NCI-H2196 (cell line): ENCODE measurements around the gene SLC7A5.
"Not testable (repeated sequence)": the region's sequence is repeated elsewhere in the genome, so short reads cannot be mapped to it uniquely, and the experiment has no call there.

Experiments used
- DNase-seq: peaks from one replicate; lab custom pipeline; 2025; ENCODE audit not compliant: unreplicated experiment; lab: John Stamatoyannopoulos, UW

The SLC7A5 gene

GRCh38 chr16:87823181-87823929 lies 46.0 kb downstream of the SLC7A5 start:
- no peak for DNase-seq

DNA sequence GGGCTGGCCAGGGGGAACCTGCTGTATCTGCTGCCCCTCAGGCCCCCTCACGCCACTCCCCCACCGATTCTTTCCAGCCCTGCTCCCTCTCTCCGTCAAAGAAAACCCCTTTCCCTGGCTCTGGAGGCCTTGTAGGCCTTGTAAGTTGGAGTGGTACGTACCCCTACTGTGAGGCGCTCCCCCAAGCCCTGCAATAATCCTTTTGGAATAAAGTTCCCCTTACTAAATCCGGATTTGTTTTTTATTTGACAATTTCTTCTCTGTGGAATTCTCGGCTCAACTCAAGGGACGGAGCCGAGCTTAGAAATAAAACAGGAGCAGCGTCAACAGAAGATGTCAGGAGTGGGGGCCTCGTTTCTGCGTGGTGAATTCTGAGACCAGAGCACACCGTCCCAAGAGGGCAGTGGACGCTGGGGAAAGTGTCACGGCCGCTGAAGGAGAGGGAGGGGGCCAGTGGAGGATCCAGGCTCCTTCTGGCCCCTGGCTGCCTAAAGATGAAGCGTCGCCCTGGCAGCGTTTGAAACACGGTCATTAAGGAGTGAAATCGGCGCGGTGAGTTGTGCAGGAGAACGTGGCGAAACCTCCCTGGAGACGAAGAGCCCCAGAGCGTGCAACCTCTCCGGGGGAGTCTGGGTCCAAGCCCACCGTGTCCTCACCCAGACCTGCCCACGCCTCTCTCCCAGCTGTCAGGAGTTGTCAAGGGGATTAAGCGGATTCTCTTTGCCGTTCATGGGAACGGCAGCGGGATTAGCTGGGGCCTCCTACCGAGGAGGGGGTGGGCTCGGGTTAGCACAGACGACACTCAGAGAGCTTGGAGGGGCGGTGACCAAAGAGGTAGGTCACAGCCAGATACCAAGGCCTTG lies 47.0 kb downstream of the SLC7A5 start:
- DNase-seq, result no peak

- DNase-seq, result no peak
Observed at GRCh38 chr16:87821376-87822107, 47.8 kb downstream of the SLC7A5 start.

DNA sequence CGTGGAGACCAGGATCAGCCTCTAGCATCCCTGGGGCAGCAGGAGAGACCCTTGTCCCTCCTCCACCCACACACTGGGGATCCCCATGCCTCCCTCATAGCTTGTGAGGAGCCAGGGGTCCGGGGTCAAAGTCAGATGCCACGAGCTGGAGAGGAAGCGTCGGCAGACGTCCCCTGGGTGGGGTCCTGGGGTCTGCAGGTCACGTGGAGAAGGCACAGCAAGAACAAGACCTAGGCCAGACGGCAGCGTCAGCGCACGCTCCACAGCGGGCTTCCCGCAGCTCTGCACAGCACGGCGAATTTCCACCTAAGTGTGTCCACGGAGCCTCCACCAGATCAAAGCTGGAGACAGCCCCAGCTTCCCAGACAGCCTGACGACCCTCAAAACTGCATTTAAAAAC lies 49.3 kb downstream of the SLC7A5 start:
- no peak for DNase-seq

DNA sequence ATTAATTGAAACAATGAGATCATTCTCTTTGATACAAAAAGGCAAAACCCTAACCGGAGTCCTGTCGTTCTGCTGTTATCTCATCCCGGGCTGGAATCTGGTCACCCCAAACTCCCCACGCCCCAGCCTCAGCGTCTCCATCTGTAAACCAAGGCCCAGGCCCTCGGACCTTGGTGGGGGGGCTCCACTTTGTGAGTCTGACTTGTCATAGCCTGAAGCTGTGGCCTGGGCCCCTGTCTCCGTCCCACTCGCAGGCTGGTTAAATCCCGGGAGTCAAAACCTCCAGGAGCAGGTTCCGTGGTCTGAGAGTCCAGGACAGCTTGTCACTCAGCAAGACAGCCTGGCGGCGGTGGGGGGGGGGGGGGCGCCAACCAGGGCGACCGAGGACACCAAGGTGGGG lies 50.0 kb downstream of the SLC7A5 start:
- no peak for DNase-seq

DNA sequence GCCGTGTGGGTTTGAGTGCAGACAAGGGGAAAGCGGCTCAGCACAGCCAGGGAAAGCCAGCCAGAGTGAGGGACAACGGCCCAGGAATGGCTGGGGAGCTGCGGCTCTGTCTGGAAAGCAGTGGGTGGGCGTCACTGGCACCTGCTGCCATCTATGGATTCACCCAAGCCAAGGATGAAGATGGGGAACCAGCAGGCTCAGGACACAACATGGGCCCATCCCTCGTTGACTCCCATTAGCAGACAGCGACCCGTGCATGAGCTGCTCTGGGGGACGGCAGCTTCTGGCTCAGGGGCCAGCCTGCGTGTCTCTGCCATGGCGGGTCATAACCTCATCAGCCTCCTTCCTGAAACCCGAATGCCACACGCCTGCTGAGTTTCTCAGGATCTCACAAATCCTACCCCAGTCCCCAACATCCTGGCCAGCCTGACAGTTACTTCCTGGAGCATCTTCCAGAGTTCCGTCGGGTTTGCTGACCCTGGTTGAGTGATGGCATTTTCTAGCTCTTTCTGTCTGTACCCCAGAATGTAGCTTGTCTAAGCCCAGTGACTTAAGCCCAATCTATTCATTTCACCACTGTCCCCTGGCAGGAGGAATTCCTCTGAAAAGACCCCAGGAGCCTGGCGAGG lies 50.7 kb downstream of the SLC7A5 start:
- DNase-seq, result no peak

DNA sequence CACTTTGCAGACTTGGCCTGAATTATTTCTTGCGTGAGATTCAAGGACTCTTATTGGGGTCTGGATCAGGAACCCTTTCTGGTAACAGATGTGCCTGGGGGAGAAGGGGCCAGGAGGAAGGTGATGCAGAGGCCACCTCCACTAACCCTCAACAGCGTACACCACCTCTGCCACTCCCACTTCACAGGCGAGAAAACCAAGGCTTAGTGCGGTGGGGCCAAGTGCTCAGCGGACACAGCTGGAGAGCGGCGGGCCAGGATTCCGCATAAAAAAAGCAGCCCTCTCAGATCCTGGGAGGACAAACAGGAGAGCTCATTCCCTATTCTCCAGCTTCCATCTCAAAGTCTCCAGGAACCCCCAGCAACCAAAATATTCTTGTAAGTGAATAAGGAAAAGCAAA lies 51.4 kb downstream of the SLC7A5 start:
- DNase-seq, result no peak

DNA sequence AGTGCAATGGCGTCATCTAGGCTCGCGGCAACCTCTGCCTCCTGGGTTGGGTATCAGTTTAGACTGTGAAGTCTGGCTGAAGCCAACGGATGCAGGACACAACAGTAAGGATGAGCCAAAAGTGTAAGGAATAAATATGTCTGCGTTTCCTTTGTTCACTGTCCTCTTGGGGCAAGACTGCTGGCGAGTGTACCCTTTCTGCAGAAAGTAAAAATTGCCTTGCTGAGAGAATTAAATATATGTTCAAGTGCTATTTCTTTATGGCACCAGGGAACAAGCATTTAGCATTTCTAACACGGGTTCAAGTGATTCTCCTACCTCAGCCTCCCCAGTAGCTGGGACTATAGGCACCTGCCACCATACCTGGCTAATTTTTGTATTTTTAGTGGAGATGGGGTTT lies 51.9 kb downstream of the SLC7A5 start:
- not testable (repeated sequence) for DNase-seq

DNA sequence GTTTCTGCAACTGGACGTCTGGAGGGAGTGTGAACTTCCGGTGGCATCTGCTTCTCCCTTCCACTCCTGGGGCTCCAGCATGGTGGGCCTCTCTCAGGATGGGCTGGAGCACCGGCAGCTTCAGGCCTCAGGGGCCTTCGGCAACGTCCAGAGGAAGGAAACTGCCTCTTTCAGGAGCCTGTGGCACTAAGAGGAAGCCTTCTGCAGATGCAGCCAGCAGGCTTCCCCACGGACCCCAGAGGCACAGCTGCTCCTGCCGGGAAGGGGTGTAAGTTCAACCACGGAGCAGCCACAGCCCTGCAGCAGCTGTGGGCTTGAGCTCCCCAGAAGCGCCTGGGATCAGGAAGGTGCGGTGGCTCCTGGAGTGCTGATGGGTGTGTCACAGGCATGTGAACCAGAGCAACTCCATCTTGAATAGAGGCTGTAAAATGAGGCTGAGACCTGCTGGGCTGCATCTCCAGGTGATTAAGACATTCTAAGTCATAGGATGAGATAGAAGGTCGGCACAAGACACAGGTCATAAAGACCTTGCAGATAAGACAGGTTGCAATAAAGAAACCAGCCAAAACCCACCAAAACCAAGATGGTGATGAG lies 52.7 kb downstream of the SLC7A5 start:
- no peak for DNase-seq

- DNase-seq, result no peak
Observed at GRCh38 chr16:87815567-87815966, 53.7 kb downstream of the SLC7A5 start.

DNA sequence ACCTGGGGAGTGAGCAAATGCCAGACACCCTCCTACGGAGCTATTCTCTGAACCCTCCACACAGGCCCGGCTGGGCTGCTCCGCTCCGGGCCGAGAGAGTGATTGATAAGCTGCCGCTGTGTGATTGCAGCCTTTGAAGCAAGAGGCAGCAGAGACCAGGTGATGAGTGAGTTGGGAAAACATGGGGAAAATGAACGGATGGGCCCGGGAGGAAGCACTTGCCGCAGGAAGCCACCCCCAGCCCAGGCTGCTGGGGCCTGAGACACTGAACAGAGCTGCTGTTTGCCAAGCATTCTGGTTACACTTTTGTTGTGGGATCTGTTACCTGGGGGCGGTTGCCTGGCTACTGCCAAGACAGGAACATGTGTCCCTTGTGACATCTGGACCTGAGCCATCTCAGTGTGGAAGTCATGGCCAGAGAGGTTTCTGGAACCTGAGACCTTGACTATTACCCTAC lies 57.1 kb downstream of the SLC7A5 start:
- DNase-seq, result peak; percentile 33

- DNase-seq, result not testable (repeated sequence)
Observed at GRCh38 chr16:87811454-87811853, 57.9 kb downstream of the SLC7A5 start.

DNA sequence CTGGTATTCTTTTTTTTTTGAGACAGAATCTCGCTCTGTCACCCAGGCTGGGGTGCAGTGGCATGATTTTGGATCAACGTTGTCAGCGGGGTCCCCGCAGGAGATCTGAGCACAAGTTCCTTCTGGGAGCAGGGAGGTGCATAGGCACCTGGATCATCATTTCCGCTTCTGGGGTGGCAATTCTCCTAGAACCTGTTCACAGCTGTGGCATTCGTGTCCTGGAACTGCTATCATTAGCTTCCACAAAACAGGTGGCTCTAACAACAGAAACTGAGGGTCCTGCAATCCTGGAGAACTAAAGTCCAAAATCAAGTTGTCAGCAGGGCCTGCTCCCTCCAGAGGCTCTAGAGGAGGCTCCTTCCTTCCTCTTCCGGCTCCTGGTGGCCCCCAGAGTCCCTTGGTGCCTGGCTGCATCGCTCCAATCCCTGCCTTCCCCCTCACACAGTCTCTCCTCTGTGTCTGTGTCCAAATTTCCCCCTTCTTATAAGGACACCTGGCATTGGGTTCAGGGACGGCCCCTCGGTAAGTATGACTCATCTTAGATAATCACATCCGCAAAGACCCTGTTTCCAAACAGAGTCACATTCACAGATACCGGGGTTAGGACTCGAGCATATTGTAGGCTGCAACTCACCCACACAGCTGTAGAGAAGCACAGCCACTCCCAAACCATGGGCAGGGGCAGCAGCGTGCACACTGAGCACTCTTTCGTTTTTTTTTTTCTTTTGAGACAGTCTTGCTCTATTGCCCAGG lies 60.0 kb downstream of the SLC7A5 start:
- no peak for DNase-seq

DNA sequence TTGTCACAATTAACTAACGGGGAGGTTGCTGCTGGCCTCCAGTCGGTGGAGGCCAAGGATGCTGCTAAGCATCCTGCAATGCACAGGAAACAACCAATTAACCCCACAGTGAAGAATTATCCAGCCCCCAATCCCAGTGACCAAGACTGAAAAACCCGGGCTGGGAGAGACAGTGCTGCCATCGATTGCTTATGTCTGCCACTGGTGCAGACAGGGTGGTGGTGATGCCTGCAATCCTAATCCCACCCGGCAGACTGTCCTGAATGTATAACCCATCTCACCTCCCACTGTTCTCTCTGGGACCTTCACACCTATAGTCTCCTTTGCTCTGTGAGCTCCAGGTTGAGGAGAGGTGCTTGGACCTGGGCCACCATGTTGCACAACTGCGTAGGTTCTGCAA lies 61.2 kb downstream of the SLC7A5 start:
- DNase-seq, result no peak

DNA sequence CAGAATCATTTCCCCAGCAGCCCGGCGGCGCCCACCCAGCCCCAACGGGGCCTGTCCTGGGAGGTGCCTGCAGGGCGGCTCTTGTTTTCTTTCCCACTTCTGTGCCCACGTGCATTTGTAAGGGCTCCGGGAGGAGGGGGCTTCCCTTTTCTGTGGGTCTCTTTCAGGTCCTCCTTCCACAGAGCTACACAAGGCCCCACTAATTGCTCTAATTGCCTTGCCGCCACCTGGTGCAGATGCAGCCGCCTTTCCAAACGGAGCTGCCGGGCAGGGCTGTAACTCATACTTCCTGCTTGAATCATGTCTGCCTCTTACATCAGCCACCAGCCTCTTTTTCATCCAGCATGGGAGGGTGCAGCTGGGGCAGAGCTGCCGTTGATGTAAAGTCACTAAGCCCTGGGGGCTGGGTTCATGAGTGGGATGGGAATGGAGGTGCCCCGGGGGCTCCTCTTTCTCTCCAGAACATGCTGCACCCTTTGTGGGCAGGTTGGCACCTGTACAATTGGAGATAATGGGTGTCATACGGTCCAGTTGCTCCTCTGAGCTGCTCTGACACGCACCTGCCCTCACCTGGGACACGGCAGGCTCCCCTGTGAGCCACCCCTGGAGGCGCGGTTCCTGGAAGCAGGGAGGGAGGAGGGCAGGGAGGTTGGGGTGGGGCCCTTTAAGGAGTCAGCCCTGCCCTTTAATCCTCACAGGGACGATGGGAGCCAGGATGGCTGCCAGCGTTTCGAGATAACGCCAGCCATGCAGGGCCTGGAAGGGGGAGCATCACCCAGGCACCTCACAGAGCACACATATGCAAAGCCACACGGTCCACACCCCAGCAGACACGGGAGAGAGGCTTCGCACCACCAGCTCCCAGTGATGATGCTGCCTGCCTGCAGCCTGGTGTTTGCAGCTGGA lies 62.4 kb downstream of the SLC7A5 start:
- DNase-seq, result peak; percentile 78

GRCh38 chr16:87806261-87806640 lies 63.1 kb downstream of the SLC7A5 start:
- no peak for DNase-seq

- no peak for DNase-seq
Observed at GRCh38 chr16:87803385-87803784, 65.9 kb downstream of the SLC7A5 start.

- DNase-seq, result no peak
Observed at GRCh38 chr16:87802670-87803069, 66.6 kb downstream of the SLC7A5 start.

- DNase-seq, result no peak
Observed at GRCh38 chr16:87801679-87802259, 67.5 kb downstream of the SLC7A5 start.
